AML-193 (cell line): ENCODE results near the gene HAUS3.
A peak's percentile ranks its signal among the peaks of the same experiment; 100 is the strongest.
"Not testable (repeated sequence)": the region's sequence is repeated elsewhere in the genome, so short reads cannot be mapped to it uniquely, and the experiment has no call there.

Experiments used
- DNase-seq, 2 experiments: peaks; one replicate each; lab custom pipeline; 2025; lab: John Stamatoyannopoulos, UW

HAUS3 gene

GRCh38 chr4:2251795-2252529 lies 10.0 kb upstream of the HAUS3 start:
- DNase-seq = no peak

- DNase-seq = no peak
Measured at GRCh38 chr4:2251073-2251794, 9.3 kb upstream of the HAUS3 start.

GRCh38 chr4:2250357-2251072 lies 8.6 kb upstream of the HAUS3 start:
- no peak for DNase-seq

- no peak for DNase-seq
Measured at GRCh38 chr4:2249526-2250356, 7.8 kb upstream of the HAUS3 start.

GRCh38 chr4:2248821-2249261 lies 6.9 kb upstream of the HAUS3 start:
- DNase-seq = no peak

- no peak for DNase-seq
Measured at GRCh38 chr4:2248044-2248780, 6.3 kb upstream of the HAUS3 start.

- no peak for DNase-seq
Measured at GRCh38 chr4:2247128-2248043, 5.5 kb upstream of the HAUS3 start.

GRCh38 chr4:2246384-2247127 lies 4.6 kb upstream of the HAUS3 start:
- DNase-seq = no peak

- DNase-seq = no peak
Measured at GRCh38 chr4:2245787-2246275, 3.9 kb upstream of the HAUS3 start.

GRCh38 chr4:2245057-2245786 lies 3.3 kb upstream of the HAUS3 start:
- DNase-seq = no peak

GRCh38 chr4:2243681-2244380 lies 1.9 kb upstream of the HAUS3 start:
- peak; percentile 42 to 64 for DNase-seq

GRCh38 chr4:2241003-2241402 lies 918 bp downstream of the HAUS3 start:
- DNase-seq = peak in 1 of 2 experiments; percentile 6

GRCh38 chr4:2236944-2237666 lies 4.8 kb downstream of the HAUS3 start:
- no peak for DNase-seq

GRCh38 chr4:2231082-2231481 lies 10.8 kb downstream of the HAUS3 start:
- no peak for DNase-seq

GRCh38 chr4:2226261-2226660 lies 15.7 kb downstream of the HAUS3 start:
- no peak for DNase-seq

- DNase-seq = no peak
Measured at GRCh38 chr4:2222838-2223237, 19.1 kb downstream of the HAUS3 start.

- not testable (repeated sequence) for DNase-seq
Measured at GRCh38 chr4:2221378-2221777, 20.5 kb downstream of the HAUS3 start.
